Aorta (tissue), 5 donors: Measurements from ENCODE around the gene HUS1B. TPM values are rescaled to one million over a fixed set of nuclear protein-coding genes. Genes with fewer than 3 reads are reported as not detected.
"Not testable (repeated sequence)": the region's sequence is repeated elsewhere in the genome, so short reads cannot be mapped to it uniquely, and the experiment has no call there.

Experiments used
- ATAC-seq: fragments of 200-7000 bp; cut with Tn5 transposase; one replicate; pipeline ENCODE4 v1.9.1; 2022; ENCODE audit warnings: moderate library complexity; ENCODE audit not compliant: low FRiP score
- DNase-seq, 2 donors: peaks; one replicate each; pipeline ENCODE4 v3.0.0-alpha.2; 2020
- H3K27ac ChIP-seq, 2 donors: one replicate each; pipeline ENCODE4 v1.5.1; 2013; ENCODE audit warnings: low read length in 2 of 2, mild to moderate bottlenecking in 2 of 2, moderate library complexity in 2 of 2, control low read depth in 1 of 2, inconsistent platforms in 1 of 2, low read depth in 1 of 2
- H3K27me3 ChIP-seq, 2 donors: one replicate each; pipeline ENCODE4 v1.6.1; 2013; ENCODE audit warnings: control low read depth in 1 of 2, low read length in 1 of 2, mild to moderate bottlenecking in 1 of 2, moderate library complexity in 1 of 2; ENCODE audit not compliant: insufficient read depth in 2 of 2, control insufficient read depth in 1 of 2
- H3K36me3 ChIP-seq, 2 donors: one replicate each; pipeline ENCODE4 v1.6.1; 2013; ENCODE audit warnings: control low read depth in 1 of 2, low read length in 1 of 2, mild to moderate bottlenecking in 1 of 2; ENCODE audit not compliant: insufficient read depth in 2 of 2, control insufficient read depth in 1 of 2
- H3K4me1 ChIP-seq, 2 donors: one replicate each; pipeline ENCODE4 v1.6.1; 2013; ENCODE audit warnings: low read length in 2 of 2, control low read depth in 1 of 2, mild to moderate bottlenecking in 1 of 2, moderate library complexity in 1 of 2; ENCODE audit not compliant: insufficient read depth in 2 of 2, control insufficient read depth in 1 of 2
- H3K4me3 ChIP-seq, 2 donors: one replicate each; pipeline ENCODE4 v1.5.1; 2013; ENCODE audit warnings: low read length in 2 of 2, control low read depth in 1 of 2, mild to moderate bottlenecking in 1 of 2
- H3K9me3 ChIP-seq: one replicate; pipeline ENCODE4 v1.6.1; 2013; ENCODE audit warnings: mild to moderate bottlenecking, low read length; ENCODE audit not compliant: control insufficient read depth
- WGBS, 2 donors: extraction: QIAGEN DNeasy Blood & Tissue Kit; methylation state at CpG; one replicate each; pipeline ENCODE4 v1.1.7; 2013; 5-methylcytosine and 5-hydroxymethylcytosine counted together
- intact Hi-C, 2 donors: fragments of 100-400 bp; cut with DNase I; formaldehyde crosslinking; loops; one replicate each; pipeline versions ENCODE4 v1.14.2 to v1.15.0; 2022
- polyA plus RNA-seq, 2 donors: library from polyadenylated mRNA; stranded (reverse); fragments of 200-250 nt; gene quantifications; one replicate each; pipeline ENCODE4 v1.2.3, GENCODE V29; 2013
- total RNA-seq, 2 donors: library from RNA; stranded (reverse); fragmentation: NEBNext Ultra II Directional; extraction: Animal tissue kit (Norgen Biotek cat#: 25700); gene quantifications; one replicate each; pipeline ENCODE4 v1.2.1, GENCODE V29; 2021
- donor health status: healthy with polysubstance abuse.
- donor health status: Bipolar disorder and iron deficiency.
- donor health status: DM: no; HTN: no; CAD: no.
- donor health status: DM: no; HTN: no; CAD: no.
- donor health status: DM: yes; HTN: yes; CAD: no.

The HUS1B gene
- total and polyA plus RNA-seq, 4 donors = 0.38 to 2.4 (median 1.4) TPM; not detected in 1

- no peaks in the 10 kb centered on the region for H3K4me1 ChIP-seq
- peaks cover 0 to 2% of the 10 kb centered on the region in 2 donors for H3K36me3 ChIP-seq
- H3K4me3 ChIP-seq = no peak overlapping the region
- intact Hi-C loops = no loop called here
- no peaks in the 10 kb centered on the region for H3K27me3 ChIP-seq
- peaks cover 2% of the 10 kb centered on the region for H3K9me3 ChIP-seq
- WGBS, 2 donors = 89 to 95% methylated on average over 1 to 6 of the region's 7 CpGs
- no peak overlapping the region for H3K27ac ChIP-seq
- DNase-seq (no peak), ATAC-seq (no peak)
These were observed 10.5 kb upstream of the HUS1B start for GRCh38 chr6:667253-667927.

- WGBS, 2 donors = 91 to 92% methylated on average over 5 of the region's 5 CpGs
- peaks cover 0 to 2% of the 10 kb centered on the region in 2 donors for H3K36me3 ChIP-seq
- DNase-seq (no peak), ATAC-seq (no peak)
- no peaks in the 10 kb centered on the region for H3K27me3 ChIP-seq
- no peaks in the 10 kb centered on the region for H3K4me1 ChIP-seq
- peaks cover 2% of the 10 kb centered on the region for H3K9me3 ChIP-seq
- no peak overlapping the region for H3K27ac ChIP-seq
- no peak overlapping the region for H3K4me3 ChIP-seq
- intact Hi-C loops = no loop called here
These were observed 8.7 kb upstream of the HUS1B start for GRCh38 chr6:665403-666267.

- H3K27ac ChIP-seq, H3K9me3 ChIP-seq, H3K4me1 ChIP-seq, DNase-seq, ATAC-seq, intact Hi-C loops, H3K36me3 ChIP-seq, H3K4me3 ChIP-seq, H3K27me3 ChIP-seq: not testable (repeated sequence)
- 85 to 88% methylated on average over 4 of the region's 4 CpGs for WGBS, 2 donors
These were observed 6.9 kb upstream of the HUS1B start for GRCh38 chr6:663788-664187.

GRCh38 chr6:659716-660581 lies 3.0 kb upstream of the HUS1B start:
- ATAC-seq (no peak), DNase-seq (no peak)
- no peaks in the 10 kb centered on the region for H3K27me3 ChIP-seq
- WGBS, 2 donors = 83 to 85% methylated on average over 13 of the region's 13 CpGs
- H3K4me1 ChIP-seq = peaks cover 0 to 3% of the 10 kb centered on the region in 2 donors
- H3K9me3 ChIP-seq = no peaks in the 10 kb centered on the region
- no peak overlapping the region for H3K4me3 ChIP-seq
- H3K27ac ChIP-seq = no peak overlapping the region
- H3K36me3 ChIP-seq = peaks cover 0 to 4% of the 10 kb centered on the region in 2 donors
- intact Hi-C loops = no loop called here

GRCh38 chr6:658244-658643 lies 1.3 kb upstream of the HUS1B start:
- peaks cover 0 to 4% of the 10 kb centered on the region in 2 donors for H3K36me3 ChIP-seq
- no peak overlapping the region for H3K4me3 ChIP-seq
- H3K9me3 ChIP-seq = no peaks in the 10 kb centered on the region
- H3K27me3 ChIP-seq = no peaks in the 10 kb centered on the region
- peaks cover 0 to 3% of the 10 kb centered on the region in 2 donors for H3K4me1 ChIP-seq
- H3K27ac ChIP-seq = no peak overlapping the region
- DNase-seq = no peak
- WGBS, 2 donors = 9 to 25% methylated on average over 2 of the region's 2 CpGs
- ATAC-seq = no peak
- intact Hi-C loops = no loop called here

- H3K27ac ChIP-seq = no peak overlapping the region
- H3K36me3 ChIP-seq = peaks cover 0 to 4% of the 10 kb centered on the region in 2 donors
- DNase-seq (no peak), ATAC-seq (no peak)
- peaks cover 0 to 3% of the 10 kb centered on the region in 2 donors for H3K4me1 ChIP-seq
- H3K4me3 ChIP-seq = no peak overlapping the region
- intact Hi-C loops = no loop called here
- H3K9me3 ChIP-seq = no peaks in the 10 kb centered on the region
- H3K27me3 ChIP-seq = no peaks in the 10 kb centered on the region
- 47 to 55% methylated on average over 1 of the region's 1 CpG for WGBS, 2 donors
These were observed 843 bp upstream of the HUS1B start for GRCh38 chr6:657743-658142.

- Histone ChIP-seq H3K27me3 (no peaks in the 10 kb centered on the region), H3K9me3 (no peaks in the 10 kb centered on the region), H3K36me3 (peaks cover 0 to 4% of the 10 kb centered on the region in 2 donors), H3K4me1 (peaks cover 0 to 2% of the 10 kb centered on the region in 2 donors), H3K27ac (no peak overlapping the region), H3K4me3 (no peak overlapping the region)
- ATAC-seq (no peak), DNase-seq (no peak)
- intact Hi-C loops = no loop called here
- WGBS, 2 donors = 40 to 43% methylated on average over 4 of the region's 4 CpGs
These were observed 2.8 kb downstream of the HUS1B start for GRCh38 chr6:654136-654535.

- intact Hi-C loops = no loop called here
- DNase-seq (no peak), ATAC-seq (no peak)
- H3K36me3 ChIP-seq = peaks cover 0 to 4% of the 10 kb centered on the region in 2 donors
- peaks cover 0 to 1% of the 10 kb centered on the region in 2 donors for H3K4me1 ChIP-seq
- no peaks in the 10 kb centered on the region for H3K9me3 ChIP-seq
- H3K27ac ChIP-seq = no peak overlapping the region
- H3K4me3 ChIP-seq = no peak overlapping the region
- H3K27me3 ChIP-seq = no peaks in the 10 kb centered on the region
- 76 to 94% methylated on average over 3 of the region's 3 CpGs for WGBS, 2 donors
These were observed 4.0 kb downstream of the HUS1B start for GRCh38 chr6:652865-653264.
